HepG2 (cell line): ENCODE results near the gene MYPN. TPM values are rescaled to one million over a fixed set of nuclear protein-coding genes. Genes with fewer than 3 reads are reported as not detected.
A peak's percentile ranks its signal among the peaks of the same experiment; 100 is the strongest.

Source experiments
- ATAC-seq: fragments of 200-7000 bp; cut with Tn5 transposase; 3 replicates; pipeline ENCODE4 v1.9.1; 2020; ENCODE audit warnings: mild to moderate bottlenecking, moderate library complexity
- BruUV-seq: library from RNA; stranded (reverse); fragments of 400-500 nt; replicated peaks from 2 replicates; lab custom pipeline; 2021; lab: Mats Ljungman, UMichigan
- CTCF ChIA-PET: fragments of 300-600 bp; formaldehyde crosslinking; extraction: SDS; loops from one replicate; lab custom pipeline; 2021; ENCODE audit warnings: low total read pairs, inconsistent platforms, low intra/inter-chr PET ratio; lab: Yijun Ruan, JAX
- POLR2A ChIA-PET: fragments of 350-600 bp; sonication (Branson Sonifier 250); formaldehyde crosslinking; loops from one replicate; lab custom pipeline; 2020; ENCODE audit warnings: antibody characterized with exemption, inconsistent platforms; lab: Yijun Ruan, JAX
- DNase-seq: peaks from one replicate; pipeline ENCODE4 v3.0.0-alpha.2; 2015; ENCODE audit warnings: low spot score
- FAIRE-seq: peaks from 3 replicates; lab custom pipeline; 2011; peaks lifted over from hg19 to GRCh38; lab: Jason Lieb, UNC
- H2AFZ ChIP-seq: one replicate; pipeline ENCODE4 v1.6.1; 2011; ENCODE audit warnings: low read length, inconsistent platforms
- H3K27ac ChIP-seq: fragments of 300-600 bp; 3 replicates; pipeline ENCODE4 v1.8.0; 2011; ENCODE audit warnings: mixed run types, mild to moderate bottlenecking, mixed read lengths, low read length, inconsistent platforms; ENCODE audit not compliant: insufficient read depth; ENCODE audit errors: extremely low read length
- H3K27me3 ChIP-seq, 2 experiments: fragments of 200-600 bp in 1 of 2; 2 replicates in 1 of 2; 3 replicates in 1 of 2; pipeline versions ENCODE4 v1.6.0 to v1.8.0; 2011; ENCODE audit warnings: low read length in 2 of 2, mild to moderate bottlenecking in 2 of 2, moderate library complexity in 2 of 2, inconsistent platforms in 1 of 2; ENCODE audit not compliant: insufficient read depth in 2 of 2, control insufficient read depth in 1 of 2
- H3K36me3 ChIP-seq, 2 experiments: fragments of 200-600 bp in 1 of 2; replicated peaks in 1 of 2; 2 replicates in 1 of 2; 3 replicates in 1 of 2; pipeline versions ENCODE4 v1.5.1 to v1.8.0; 2011; ENCODE audit warnings: low read length in 2 of 2, inconsistent platforms in 1 of 2; ENCODE audit not compliant: insufficient read depth in 2 of 2, control insufficient read depth in 1 of 2
- H3K4me1 ChIP-seq: 2 replicates; pipeline ENCODE4 v1.5.1; 2012; ENCODE audit warnings: low read length, inconsistent platforms; ENCODE audit not compliant: insufficient read depth
- H3K4me2 ChIP-seq: 2 replicates; pipeline ENCODE4 v1.6.0; 2011; ENCODE audit warnings: low read depth, low read length, inconsistent platforms
- H3K4me3 ChIP-seq, 3 experiments: fragments of 200-600 bp in 1 of 3; sonication (generic), shearing (Covaris generic) in 1 of 3; replicated peaks in 1 of 3; 2 replicates each; pipeline ENCODE4 v1.5.1; 2011 to 2016; ENCODE audit warnings: low read length in 3 of 3, inconsistent platforms in 2 of 3, low read depth in 2 of 3, mild to moderate bottlenecking in 2 of 3, control low read depth in 1 of 3, mixed read lengths in 1 of 3; ENCODE audit not compliant: insufficient read depth in 1 of 3
- H3K79me2 ChIP-seq: one replicate; pipeline ENCODE4 v1.6.1; 2011; ENCODE audit warnings: low read length, inconsistent platforms; ENCODE audit not compliant: insufficient read depth
- H3K9ac ChIP-seq: 2 replicates; pipeline ENCODE4 v1.6.0; 2011; ENCODE audit warnings: mild to moderate bottlenecking, low read depth, low read length, inconsistent platforms; ENCODE audit not compliant: insufficient read depth
- H3K9me3 ChIP-seq: 2 replicates; pipeline ENCODE4 v1.5.1; 2012; ENCODE audit warnings: mild to moderate bottlenecking, low read length
- H4K20me1 ChIP-seq: 2 replicates; pipeline ENCODE4 v1.6.0; 2011; ENCODE audit warnings: inconsistent platforms, mild to moderate bottlenecking, low read length, moderate library complexity; ENCODE audit not compliant: insufficient read depth
- CSRNP2 ChIP-seq: sonication (generic); formaldehyde crosslinking; conservative IDR thresholded peaks from 2 replicates; pipeline ENCODE4 v1.8.0; 2022; ENCODE audit warnings: low read depth, missing genetic modification reagents
- FUBP1 ChIP-seq: sonication (generic); formaldehyde crosslinking; IDR thresholded peaks from 2 replicates; pipeline ENCODE4 v1.5.1; 2020; ENCODE audit warnings: missing genetic modification reagents, mild to moderate bottlenecking, borderline replicate concordance
- HHEX ChIP-seq: IDR thresholded peaks from 2 replicates; pipeline ENCODE4 v1.6.1; 2016; ENCODE audit warnings: control low read depth
- MNT ChIP-seq: fragments of 450-650 bp; IDR thresholded peaks from 2 replicates; pipeline ENCODE4 v1.6.1; 2016
- MTA1 ChIP-seq: sonication (generic); formaldehyde crosslinking; IDR thresholded peaks from 2 replicates; pipeline ENCODE4 v1.4.0; 2020; ENCODE audit warnings: missing genetic modification reagents, mild to moderate bottlenecking, borderline replicate concordance
- MTA3 ChIP-seq: sonication (generic); formaldehyde crosslinking; IDR thresholded peaks from 2 replicates; pipeline ENCODE4 v1.4.0; 2020; ENCODE audit warnings: missing genetic modification reagents
- SMC3 ChIP-seq: IDR thresholded peaks from 2 replicates; pipeline ENCODE4 v1.6.1; 2011; ENCODE audit warnings: low read length, improper control_type of control experiment
- STAG1 ChIP-seq: sonication (generic); formaldehyde crosslinking; IDR thresholded peaks from 2 replicates; pipeline ENCODE4 v1.4.0; 2020; ENCODE audit warnings: missing genetic modification reagents
- THAP11 ChIP-seq: IDR thresholded peaks from 2 replicates; pipeline ENCODE4 v1.6.1; 2016; ENCODE audit warnings: missing biosample characterization, missing genetic modification reagents
- ZBTB2 ChIP-seq: sonication (generic); formaldehyde crosslinking; IDR thresholded peaks from 2 replicates; pipeline ENCODE4 v1.8.0; 2022; ENCODE audit warnings: low read depth, missing genetic modification reagents
- ZFYVE20 ChIP-seq: sonication (generic); formaldehyde crosslinking; IDR thresholded peaks from 2 replicates; pipeline ENCODE4 v1.8.0; 2023; ENCODE audit warnings: low read depth, mild to moderate bottlenecking, moderate library complexity, missing genetic modification reagents, borderline replicate concordance
- ZNF337 ChIP-seq: sonication (generic); formaldehyde crosslinking; IDR thresholded peaks from 2 replicates; pipeline ENCODE4 v1.5.1; 2020; ENCODE audit warnings: missing genetic modification reagents, low read depth, mild to moderate bottlenecking, borderline replicate concordance
- ZNF44 ChIP-seq: sonication (generic); formaldehyde crosslinking; IDR thresholded peaks from 2 replicates; pipeline ENCODE4 v1.5.1; 2020; ENCODE audit warnings: mild to moderate bottlenecking, missing genetic modification reagents
- ZNF691 ChIP-seq: sonication (generic); formaldehyde crosslinking; IDR thresholded peaks from 2 replicates; pipeline ENCODE4 v1.4.0; 2020; ENCODE audit warnings: missing genetic modification reagents, low read depth, mild to moderate bottlenecking, borderline replicate concordance
- ZNF777 ChIP-seq: sonication (generic); formaldehyde crosslinking; IDR thresholded peaks from 2 replicates; pipeline ENCODE4 v1.4.0; 2020; ENCODE audit warnings: missing genetic modification reagents
- WGBS: methylation state at CpG from one replicate; pipeline ENCODE4 v1.1.6; 2017; ENCODE audit warnings: low lambda C conversion rate; 5-methylcytosine and 5-hydroxymethylcytosine counted together
- in situ Hi-C: cut with HindIII; loops from 2 replicates; pipeline ENCODE4 v1.10.0; 2017; ENCODE audit warnings: low pct_unique_long_range_greater_than_20kb; ENCODE audit not compliant: extremely low pct_ligation_motif_present
- intact Hi-C: fragments of 100-400 bp; cut with micrococcal nuclease; formaldehyde crosslinking; loops from one replicate; pipeline ENCODE4 v1.10.0; 2022; ENCODE audit not compliant: unreplicated experiment
- polyA plus RNA-seq, 8 experiments: library from polyadenylated mRNA; depleted of rRNA in 3 of 8; stranded (reverse) in 7 of 8; unstranded in 1 of 8; fragments of >200 nt; fragmentation: Illumina TruSeq in 4 of 8; extraction: Trizol in 4 of 8; gene quantifications; 2 replicates each; pipeline versions ENCODE4 v1.2.1 to v1.2.3, GENCODE V29; 2011 to 2016; ENCODE audit warnings: low read depth in 4 of 8, missing spikeins in 1 of 8, mixed read lengths in 1 of 8; ENCODE audit not compliant: insufficient read depth in 1 of 8
- total RNA-seq, 5 experiments: library from RNA; depleted of rRNA; stranded (reverse); fragments of >200 nt; fragmentation: Illumina TruSeq; extraction: Trizol; gene quantifications; 2 replicates each; pipeline ENCODE4 v1.2.3, GENCODE V29; 2016; ENCODE audit warnings: low read depth in 1 of 5

The MYPN gene
- total and polyA plus RNA-seq, 2 of the 13 experiments (the other 11 are each of a cell fraction or from before 2014, with no cell fraction given): not detected

- no peaks in the 10 kb centered on the region; the same call in 1 of the 2 replicates for H4K20me1 ChIP-seq
- in situ Hi-C loops (no loop called here), intact Hi-C loops (loop anchor here (1.0 to 10.0 kb wide), 3 partner anchors 49 to 219 kb away; no protein-coding TSS in a partner anchor)
- peaks cover 46% of the 10 kb centered on the region for H3K79me2 ChIP-seq
- no peak for ATAC-seq
- peak overlapping the region; percentile 91 to 99 (median 94); a peak in 5 of 6 replicates for H3K4me3 ChIP-seq
- H3K27ac ChIP-seq: peak overlapping the region; percentile 96
- WGBS: under 1% methylated on average over 3 of the region's 3 CpGs
- H3K4me1 ChIP-seq: peaks cover 37% of the 10 kb centered on the region
- peaks cover 0 to 13% of the 10 kb centered on the region in 2 experiments; a peak in 1 of 5 replicates for H3K36me3 ChIP-seq
- H2AFZ ChIP-seq: no peak overlapping the region
- ChIA-PET POLR2A (no interaction called here), CTCF (no interaction called here)
- peak overlapping the region; percentile 92 for H3K9ac ChIP-seq
- H3K9me3 ChIP-seq: no peaks in the 10 kb centered on the region
- H3K4me2 ChIP-seq: peak overlapping the region; percentile 67
- FAIRE-seq: no peak
- no peak for DNase-seq
- no peak for TF ChIP-seq HHEX (CRISPR knock-in tag)
- TF ChIP-seq MNT: no peak
- TF ChIP-seq FUBP1: no peak
- TF ChIP-seq CSRNP2: no peak
- no peak for TF ChIP-seq ZNF44
- TF ChIP-seq THAP11: no peak
- TF ChIP-seq ZFYVE20 (CRISPR knock-in tag): no peak
- TF ChIP-seq MTA3 (CRISPR knock-in tag): no peak
- no peak for TF ChIP-seq ZBTB2 (CRISPR knock-in tag)
- TF ChIP-seq STAG1 (CRISPR knock-in tag): no peak
- no peak for TF ChIP-seq MTA1
- TF ChIP-seq ZNF337 (CRISPR knock-in tag): no peak
- no peak for TF ChIP-seq ZNF691 (CRISPR knock-in tag)
- no peak for TF ChIP-seq ZNF777
- TF ChIP-seq SMC3: no peak
- no peaks in the 10 kb centered on the region for H3K27me3 ChIP-seq
- BruUV-seq: no TSS peak
These were observed 35.7 kb upstream of the MYPN start for GRCh38 chr10:68073631-68074030.
